Tibial nerve (tissue), 3 donors: ENCODE results near the gene KLHL9.

Experiments
- POLR2A ChIP-seq, 2 donors: fragments of 450-650 bp; IDR thresholded peaks; one replicate each; pipeline ENCODE4 v1.6.1; 2017; ENCODE audit warnings: antibody characterized with exemption in 2 of 2, mild to moderate bottlenecking in 2 of 2, moderate library complexity in 2 of 2
- TF ChIP-seq, protein P1 (sequence below), 5 experiments: fragments of 200-600 bp in 3 of 5; fragments of 450-650 bp in 2 of 5; sonication (generic) in 3 of 5; IDR thresholded peaks; one replicate each; pipeline ENCODE4 v1.5.1; 2016 to 2019; ENCODE audit warnings: antibody characterized with exemption in 5 of 5, mild to moderate bottlenecking in 3 of 5, moderate library complexity in 2 of 5

- TF ChIP-seq POLR2A (IDR thresholded peaks at IDR 0.05) = no peak
- TF ChIP-seq, protein P1, sequence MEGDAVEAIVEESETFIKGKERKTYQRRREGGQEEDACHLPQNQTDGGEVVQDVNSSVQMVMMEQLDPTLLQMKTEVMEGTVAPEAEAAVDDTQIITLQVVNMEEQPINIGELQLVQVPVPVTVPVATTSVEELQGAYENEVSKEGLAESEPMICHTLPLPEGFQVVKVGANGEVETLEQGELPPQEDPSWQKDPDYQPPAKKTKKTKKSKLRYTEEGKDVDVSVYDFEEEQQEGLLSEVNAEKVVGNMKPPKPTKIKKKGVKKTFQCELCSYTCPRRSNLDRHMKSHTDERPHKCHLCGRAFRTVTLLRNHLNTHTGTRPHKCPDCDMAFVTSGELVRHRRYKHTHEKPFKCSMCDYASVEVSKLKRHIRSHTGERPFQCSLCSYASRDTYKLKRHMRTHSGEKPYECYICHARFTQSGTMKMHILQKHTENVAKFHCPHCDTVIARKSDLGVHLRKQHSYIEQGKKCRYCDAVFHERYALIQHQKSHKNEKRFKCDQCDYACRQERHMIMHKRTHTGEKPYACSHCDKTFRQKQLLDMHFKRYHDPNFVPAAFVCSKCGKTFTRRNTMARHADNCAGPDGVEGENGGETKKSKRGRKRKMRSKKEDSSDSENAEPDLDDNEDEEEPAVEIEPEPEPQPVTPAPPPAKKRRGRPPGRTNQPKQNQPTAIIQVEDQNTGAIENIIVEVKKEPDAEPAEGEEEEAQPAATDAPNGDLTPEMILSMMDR (IDR thresholded peaks at IDR 0.05) = no peak
Measured at GRCh38 chr9:21281275-21281674, 53.9 kb downstream of the KLHL9 start.
